GM15510 (cell line): ENCODE data around the gene TTC5.

Experiments used
- POLR2A ChIP-seq: IDR thresholded peaks from 3 replicates; pipeline ENCODE4 v1.6.1; 2011; ENCODE audit warnings: borderline replicate concordance; ENCODE audit not compliant: insufficient read length; ENCODE audit errors: extremely low read depth

Gene TTC5

DNA sequence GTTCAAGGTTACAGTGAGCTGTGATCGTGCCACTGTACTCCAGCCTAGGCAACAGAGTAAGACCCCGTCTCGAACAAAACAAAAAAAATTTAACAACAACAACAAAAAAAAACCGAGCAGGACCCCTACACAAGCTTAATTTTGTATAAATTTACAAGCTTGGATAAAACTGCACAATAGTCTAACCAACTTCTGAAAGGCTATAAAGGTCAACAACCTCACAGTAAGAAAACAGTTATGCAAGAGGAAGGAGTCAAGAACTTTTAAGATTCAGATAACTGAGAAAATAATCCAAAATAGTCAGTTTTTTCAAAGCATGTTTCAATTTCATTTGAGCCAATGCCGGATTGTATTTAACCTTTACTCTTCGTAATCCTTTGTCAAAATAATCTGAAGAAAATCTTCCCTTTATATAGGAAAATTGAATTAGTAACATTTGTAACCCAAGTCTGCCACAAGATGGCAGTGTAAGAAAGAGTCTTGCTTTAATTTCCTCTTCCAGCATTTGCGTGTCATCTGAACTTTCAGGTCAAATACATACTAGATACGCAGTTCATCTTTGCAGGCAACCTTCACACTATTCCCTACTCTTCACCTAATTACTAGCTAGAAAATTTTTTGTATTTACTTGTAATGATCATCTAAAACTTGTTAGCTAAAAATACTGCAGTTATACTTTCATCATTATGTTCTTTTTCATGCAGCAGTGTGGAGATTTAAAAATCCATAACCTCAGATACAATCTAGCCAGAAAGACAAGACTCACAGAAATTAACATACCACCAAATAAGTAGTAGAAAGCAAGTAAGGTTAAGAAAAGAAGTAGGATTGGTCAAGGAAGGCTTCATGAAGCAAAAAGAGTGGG lies 21.5 kb upstream of the TTC5 start:
- no peak for TF ChIP-seq POLR2A

DNA sequence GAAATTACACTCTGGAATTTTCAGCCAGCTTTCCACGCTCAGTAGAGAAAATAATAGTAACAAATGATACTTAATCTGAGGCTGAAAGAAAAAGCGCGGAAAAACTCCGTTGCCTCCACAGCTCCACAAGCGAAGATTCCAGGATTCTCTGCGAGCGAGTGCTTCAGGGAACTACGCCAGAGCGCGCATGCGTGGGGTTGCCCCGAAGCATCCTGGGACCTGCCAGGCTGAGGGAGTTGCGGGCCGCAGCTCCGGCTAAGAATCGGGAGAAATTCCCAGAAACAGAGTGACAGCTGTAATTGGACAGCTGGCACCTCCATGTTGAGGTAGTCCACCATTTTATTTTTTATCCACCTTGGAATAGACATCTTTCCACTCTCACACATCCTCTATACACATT lies 12.0 kb upstream of the TTC5 start:
- no peak for TF ChIP-seq POLR2A

DNA sequence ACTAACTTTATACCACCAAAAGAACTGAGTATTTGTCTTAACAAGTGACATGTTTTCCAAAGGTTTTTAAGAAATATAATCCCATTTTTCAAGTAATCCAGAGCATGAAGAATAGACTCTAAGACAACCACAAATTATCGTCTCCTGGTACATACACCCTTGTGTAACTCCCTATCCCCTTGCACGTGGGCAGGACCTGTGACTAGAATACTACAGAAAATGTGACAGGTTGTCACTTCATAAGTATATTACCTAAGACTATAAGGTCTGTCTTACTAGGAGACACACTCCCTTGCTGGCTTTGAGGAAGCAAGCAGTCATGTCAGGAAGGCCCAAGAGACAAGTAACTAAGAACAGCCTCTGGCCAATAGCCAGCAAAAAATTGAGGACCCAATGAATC lies 8.3 kb upstream of the TTC5 start:
- TF ChIP-seq POLR2A = no peak

DNA sequence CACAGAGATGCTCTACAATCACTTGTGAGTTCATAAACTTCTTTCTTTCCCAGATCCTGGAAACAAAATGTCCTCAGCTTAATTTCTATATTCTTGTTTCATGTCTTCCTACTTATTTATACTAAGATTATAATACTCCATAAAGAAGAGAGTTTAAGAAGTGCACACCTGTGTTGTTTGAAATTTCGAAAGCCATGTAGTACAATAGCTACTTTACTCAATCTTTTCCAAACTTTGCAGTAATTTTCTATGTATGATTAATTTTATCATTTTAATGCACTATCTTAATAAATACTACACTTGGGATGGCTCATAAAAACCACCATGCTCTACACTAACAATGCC lies 300 bp upstream of the TTC5 start:
- no peak for TF ChIP-seq POLR2A

DNA sequence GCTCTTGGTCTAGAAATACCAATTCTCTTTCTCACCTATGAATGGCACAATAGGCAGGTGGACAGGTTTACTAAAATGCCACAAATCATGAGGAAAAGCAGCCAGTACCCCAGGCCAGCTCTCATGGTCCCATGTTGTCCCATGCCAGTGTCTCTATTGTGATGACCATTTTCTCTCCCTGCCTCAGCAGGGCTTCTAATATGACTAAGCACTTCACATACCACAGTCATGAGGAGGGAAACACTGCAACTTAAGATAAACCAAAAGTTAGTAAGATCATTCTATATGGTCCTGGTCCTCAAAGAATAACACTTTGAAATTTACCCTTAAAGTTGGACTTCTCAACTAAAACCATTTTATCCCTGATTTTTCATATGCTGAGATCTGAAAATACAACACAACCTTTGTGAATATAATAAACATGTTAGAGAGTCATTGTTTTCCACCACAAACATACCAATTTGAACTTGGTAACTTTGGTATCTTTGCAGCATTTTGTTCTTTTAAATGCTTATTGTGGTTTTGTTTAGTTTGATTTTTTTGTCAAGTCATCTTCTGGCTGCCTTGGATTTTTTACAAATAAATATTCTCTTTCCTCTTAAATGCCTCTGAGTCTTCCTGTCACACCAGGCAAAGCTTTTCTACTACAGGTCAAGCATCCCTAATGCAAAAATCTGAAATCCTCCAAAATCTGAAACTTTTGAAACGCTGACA lies 3.6 kb downstream of the TTC5 start:
- no peak for TF ChIP-seq POLR2A

DNA sequence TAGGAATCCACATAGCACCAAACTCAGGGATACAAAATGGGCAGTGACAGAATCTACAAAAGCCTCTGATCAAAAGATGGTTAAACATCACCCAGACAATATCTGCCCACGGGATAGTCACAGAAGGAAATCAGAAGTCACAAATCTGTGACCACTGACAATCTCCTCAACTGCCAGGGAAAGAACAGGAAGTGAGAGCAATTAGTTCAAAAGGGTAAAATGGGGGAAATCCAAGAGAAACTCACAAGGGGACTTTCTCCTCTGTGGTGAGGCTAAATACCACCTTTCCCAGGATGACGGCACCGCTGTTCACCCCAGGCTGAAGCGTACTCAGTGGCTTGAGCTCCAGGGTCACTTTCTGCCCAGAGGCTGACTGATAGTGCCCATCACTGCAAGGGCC lies 10.7 kb downstream of the TTC5 start:
- TF ChIP-seq POLR2A = no peak

DNA sequence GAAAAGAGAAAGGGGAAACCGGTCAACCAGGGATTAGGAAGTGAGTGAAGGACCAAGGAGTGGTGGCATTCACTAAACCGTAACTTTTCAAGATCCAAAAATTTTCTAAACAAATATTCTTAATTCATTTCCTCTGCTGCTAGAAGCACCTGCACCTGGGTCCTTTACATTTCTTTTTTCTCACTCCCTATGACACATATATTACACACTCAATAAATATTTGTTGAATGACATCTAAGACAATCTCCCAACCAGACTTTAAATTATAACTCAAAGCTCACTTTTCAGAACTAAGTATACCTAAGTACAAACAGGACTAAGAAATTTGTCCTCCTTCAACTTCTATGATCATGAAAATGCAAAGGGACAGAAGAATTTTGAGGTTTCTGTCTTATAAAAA lies 11.1 kb downstream of the TTC5 start:
- TF ChIP-seq POLR2A = no peak

DNA sequence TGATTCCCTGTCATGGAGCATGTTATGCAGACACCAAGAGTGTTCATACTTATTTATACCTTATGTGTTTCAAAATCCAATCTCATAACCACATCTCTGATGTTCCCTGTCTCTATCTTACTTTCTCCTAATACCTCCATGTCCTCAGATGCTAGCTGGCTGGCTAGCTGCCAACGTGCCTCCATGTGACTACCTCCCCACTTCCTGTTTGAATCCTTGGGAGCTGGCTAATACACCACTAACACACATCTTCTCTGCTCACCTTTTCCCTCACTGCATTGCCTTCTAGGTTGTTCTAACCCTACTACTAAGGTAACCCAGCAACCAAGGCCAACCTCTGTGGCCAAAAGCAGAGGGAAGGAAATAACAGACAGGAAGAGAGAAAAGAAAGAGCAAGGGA lies 27.3 kb downstream of the TTC5 start:
- TF ChIP-seq POLR2A = no peak

DNA sequence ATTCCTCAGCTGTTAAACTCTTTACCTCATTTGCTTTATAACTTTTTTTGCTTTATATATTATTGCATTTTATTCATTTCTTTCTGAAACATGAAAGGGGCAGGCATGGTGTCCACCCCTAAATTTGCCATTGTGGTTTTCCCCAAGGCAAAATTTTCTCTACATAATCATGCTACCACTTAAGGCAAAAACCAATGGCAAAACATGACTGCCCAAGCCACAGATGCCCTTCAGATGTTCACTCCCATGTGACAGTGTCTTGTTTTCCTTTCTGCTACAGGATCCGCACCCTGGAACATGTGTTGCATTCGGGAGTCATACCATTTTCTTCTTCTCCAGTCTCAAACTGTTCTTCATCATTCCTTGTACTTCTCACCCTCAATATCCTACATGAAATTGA lies 28.3 kb downstream of the TTC5 start:
- TF ChIP-seq POLR2A = no peak

DNA sequence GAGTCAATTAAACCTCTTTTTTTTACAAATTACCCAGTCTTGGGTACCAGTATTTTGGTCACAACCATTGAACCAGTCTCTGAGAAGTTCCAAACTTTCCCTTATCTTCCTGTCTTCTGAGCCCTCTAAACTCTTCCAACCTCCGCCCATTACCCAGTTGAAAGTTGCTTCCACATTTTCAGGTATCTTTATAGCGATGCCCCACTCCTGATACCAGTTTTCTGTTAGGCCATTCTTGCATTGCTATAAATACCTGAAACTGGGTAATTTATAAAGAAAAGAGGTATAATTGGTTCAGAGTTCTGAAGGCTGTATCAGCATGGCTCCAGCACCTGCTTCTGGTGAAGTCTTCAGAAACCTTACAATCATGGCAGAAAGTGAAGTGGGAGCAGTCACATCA lies 31.7 kb downstream of the TTC5 start:
- no peak for TF ChIP-seq POLR2A

DNA sequence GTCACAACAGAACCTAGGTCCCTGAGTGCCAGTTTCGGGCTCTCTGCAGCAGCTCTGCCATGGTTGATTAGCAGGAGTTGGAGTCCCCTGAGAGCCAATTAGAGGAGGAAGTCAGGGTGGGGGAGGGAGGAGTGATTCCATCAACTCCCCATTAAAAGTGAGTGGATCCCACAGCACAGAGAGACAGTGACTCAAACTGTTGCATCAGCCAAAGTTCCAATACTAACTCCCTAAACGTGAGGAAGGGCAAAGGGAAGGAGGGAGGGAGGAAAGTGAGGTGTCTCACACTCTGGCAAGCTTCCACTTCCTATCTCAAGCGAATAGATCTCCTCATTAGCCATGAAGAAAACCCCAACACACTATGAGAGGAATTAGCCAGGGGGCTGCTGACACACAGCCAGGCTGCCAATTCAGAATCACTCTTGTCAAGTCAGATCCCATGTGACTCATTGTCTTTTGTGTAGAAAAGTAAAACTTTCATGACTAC lies 43.1 kb downstream of the TTC5 start:
- no peak for TF ChIP-seq POLR2A

DNA sequence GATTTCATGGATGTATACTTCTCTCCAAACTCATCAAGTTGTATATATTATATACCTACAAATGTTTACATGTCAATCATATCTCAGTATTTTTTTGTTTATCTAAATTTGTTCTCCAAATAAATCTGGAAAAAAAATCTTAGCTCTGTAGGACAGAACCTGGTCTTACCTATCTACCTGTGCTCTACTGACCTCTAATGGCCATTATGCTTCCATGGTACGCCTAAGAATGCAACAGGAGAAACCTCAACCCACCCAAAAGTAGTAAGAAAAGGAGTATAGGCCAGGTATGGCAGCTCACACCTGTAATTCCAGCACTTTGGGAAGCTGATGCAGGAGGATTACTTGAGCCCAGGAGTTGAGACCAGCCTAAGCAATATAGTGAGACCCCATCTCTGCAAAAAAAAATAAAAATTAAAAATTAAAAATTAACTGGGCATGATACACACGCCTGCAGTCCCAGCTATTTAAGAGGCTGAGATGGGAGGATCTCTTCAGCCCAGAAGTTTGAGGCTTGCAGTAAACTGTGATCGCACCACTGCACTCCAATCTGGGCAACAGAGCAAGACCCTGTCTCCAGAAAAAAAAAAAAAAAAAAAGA lies 58.0 kb downstream of the TTC5 start:
- no peak for TF ChIP-seq POLR2A
